ENCODE measurements around the gene TIAM2. TPM values are rescaled to one million over a fixed set of nuclear protein-coding genes. Genes with fewer than 3 reads are reported as not detected.
"Not testable (repeated sequence)": the region's sequence is repeated elsewhere in the genome, so short reads cannot be mapped to it uniquely, and the experiment has no call there.

The TIAM2 gene
- total and polyA plus RNA-seq, 7 donors: 3.4 to 20.3 (median 10.0) TPM

GRCh38 chr6:155264693-155265320, 269.7 kb downstream of the TIAM2 start:
- Histone ChIP-seq H3K36me3 (ENCODE audit: insufficient read depth in 1 of 2, low read depth in 1 of 2) (peaks cover 4 to 18% of the 10 kb centered on the region in 2 donors), H3K27ac (no peak overlapping the region), H3K4me1 (peaks cover 4% of the 10 kb centered on the region), H3K9me3 (no peaks in the 10 kb centered on the region), H3K27me3 (ENCODE audit: insufficient read depth in 3 of 3, low read length in 2 of 3) (no peaks in the 10 kb centered on the region), H3K4me3 (no peak overlapping the region)
- 58 to 67% (median 63%) methylated on average over 9 of the region's 9 CpGs for WGBS, 3 donors
- no peak for TF ChIP-seq CTCF (IDR thresholded peaks at IDR 0.05)
- intact Hi-C loops (cut with DNase I): no loop called here
- ATAC-seq: no peak
- no peak for DNase-seq

DNA sequence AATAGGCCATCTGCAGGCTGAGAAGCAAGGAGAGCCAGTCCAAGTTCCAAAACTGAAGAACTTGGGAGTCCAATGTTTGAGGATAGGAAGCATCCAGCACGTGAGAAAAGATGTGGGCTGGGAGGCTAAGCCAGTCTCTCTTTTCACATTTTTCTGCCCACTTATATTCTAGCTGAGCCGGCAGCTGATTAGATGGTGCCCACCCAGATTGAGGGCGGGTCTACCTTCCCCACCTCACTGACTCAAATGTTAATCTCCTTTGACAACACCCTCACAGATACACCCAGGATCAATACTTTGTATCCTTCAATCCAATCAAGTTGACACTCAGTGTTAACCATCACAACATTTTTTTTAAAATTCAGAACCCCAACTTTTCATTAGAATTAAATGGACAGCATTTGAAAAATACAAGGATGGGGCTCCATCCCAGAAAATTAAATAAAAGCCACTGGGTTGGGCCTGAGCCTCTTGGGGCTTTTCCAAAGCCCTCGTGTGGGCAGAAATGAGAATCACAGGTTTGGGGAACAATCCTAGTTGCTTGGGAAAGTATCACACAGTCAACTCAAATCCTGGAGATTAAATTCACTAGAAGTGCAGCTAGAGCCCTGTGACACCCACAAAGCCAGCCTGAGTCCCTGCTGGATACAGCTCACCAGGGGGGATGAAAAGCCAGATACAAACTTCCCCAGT, 270.9 kb downstream of the TIAM2 start:
- Histone ChIP-seq H3K27ac (no peak overlapping the region), H3K36me3 (ENCODE audit: insufficient read depth in 1 of 2, low read depth in 1 of 2) (peaks cover 0 to 11% of the 10 kb centered on the region in 2 donors), H3K4me1 (peaks cover 4% of the 10 kb centered on the region), H3K4me3 (no peak overlapping the region), H3K27me3 (ENCODE audit: insufficient read depth in 3 of 3, low read length in 2 of 3) (no peaks in the 10 kb centered on the region), H3K9me3 (no peaks in the 10 kb centered on the region)
- 87 to 95% (median 88%) methylated on average over 4 of the region's 4 CpGs for WGBS, 3 donors
- DNase-seq: no peak
- ATAC-seq: no peak
- intact Hi-C loops (cut with DNase I): no loop called here
- TF ChIP-seq CTCF (IDR thresholded peaks at IDR 0.05): no peak

DNA sequence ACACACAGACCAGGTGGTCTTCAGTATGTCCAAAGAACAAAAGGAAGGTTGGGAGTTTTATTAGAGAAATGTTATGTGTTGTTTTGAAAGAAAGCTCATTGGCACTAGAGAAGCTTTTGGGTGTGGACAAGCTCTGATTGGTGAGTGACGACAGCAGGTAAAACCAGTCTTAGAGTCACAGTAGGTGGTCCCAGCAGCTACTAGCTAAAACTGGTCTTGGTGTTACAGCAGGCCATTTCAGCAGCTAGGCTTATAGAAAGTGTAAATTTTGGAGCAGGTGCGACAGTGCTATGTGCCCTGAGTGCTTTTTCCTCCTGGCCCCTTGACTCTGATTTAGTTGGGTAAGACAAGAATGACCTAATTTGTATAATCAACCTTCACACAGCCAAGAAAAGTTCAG, 272.3 kb downstream of the TIAM2 start:
- intact Hi-C loops (cut with DNase I): no loop called here
- DNase-seq: no peak
- Histone ChIP-seq H3K27ac (no peak overlapping the region), H3K9me3 (no peaks in the 10 kb centered on the region), H3K4me3 (no peak overlapping the region), H3K27me3 (ENCODE audit: insufficient read depth in 3 of 3, low read length in 2 of 3) (no peaks in the 10 kb centered on the region), H3K4me1 (peaks cover 10% of the 10 kb centered on the region), H3K36me3 (ENCODE audit: insufficient read depth in 1 of 2, low read depth in 1 of 2) (peaks cover 0 to 11% of the 10 kb centered on the region in 2 donors)
- no peak for ATAC-seq
- no peak for TF ChIP-seq CTCF (IDR thresholded peaks at IDR 0.05)
- WGBS, 3 donors: 95 to 100% (median 96%) methylated on average over 2 of the region's 2 CpGs

- H3K4me3 ChIP-seq; intact Hi-C loops (cut with DNase I); DNase-seq; H3K27me3 ChIP-seq (ENCODE audit: insufficient read depth in 3 of 3, low read length in 2 of 3); H3K9me3 ChIP-seq; H3K27ac ChIP-seq: not testable (repeated sequence)
- peaks cover 0 to 11% of the 10 kb centered on the region in 2 donors for H3K36me3 ChIP-seq (ENCODE audit: insufficient read depth in 1 of 2, low read depth in 1 of 2)
- peak; percentile 28 for TF ChIP-seq CTCF (IDR thresholded peaks at IDR 0.05)
- peak in 1 of 4 donors; percentile 35 for ATAC-seq
- WGBS, 3 donors: 87 to 95% (median 89%) methylated on average over 3 of the region's 5 CpGs
- peaks cover 15% of the 10 kb centered on the region for H3K4me1 ChIP-seq
Observed at GRCh38 chr6:155268088-155268867, 273.2 kb downstream of the TIAM2 start.
